T-helper 1 cell (primary cell): ENCODE data around the gene NKD1.

ENCODE experiments used
- DNase-seq, 5 donors: peaks; one replicate each; pipeline ENCODE4 v3.0.0-alpha.2; 2012 to 2020

The NKD1 gene

GRCh38 chr16:50652836-50653425 is 104.7 kb downstream of the NKD1 start:
- no peak for DNase-seq

GRCh38 chr16:50653633-50654519 is 105.7 kb downstream of the NKD1 start:
- no peak for DNase-seq

GRCh38 chr16:50655558-50656055 is 107.4 kb downstream of the NKD1 start:
- no peak for DNase-seq

GRCh38 chr16:50657241-50657640 is 109.0 kb downstream of the NKD1 start:
- DNase-seq, result no peak

GRCh38 chr16:50659806-50660205 is 111.6 kb downstream of the NKD1 start:
- DNase-seq, result no peak

- DNase-seq, result no peak
Observed at GRCh38 chr16:50662306-50662940, 114.2 kb downstream of the NKD1 start.

- no peak for DNase-seq
Observed at GRCh38 chr16:50664270-50664669, 116.1 kb downstream of the NKD1 start.

- DNase-seq, result peak; percentile 55 to 84 (median 66)
Observed at GRCh38 chr16:50665128-50665878, 117.1 kb downstream of the NKD1 start.

GRCh38 chr16:50666658-50667496 is 118.7 kb downstream of the NKD1 start:
- peak in 1 of 5 donors; percentile 71 for DNase-seq

GRCh38 chr16:50667497-50668367 is 119.5 kb downstream of the NKD1 start:
- DNase-seq, result peak in 1 of 5 donors; percentile 21

- no peak for DNase-seq
Observed at GRCh38 chr16:50668368-50669008, 120.3 kb downstream of the NKD1 start.

- DNase-seq, result no peak
Observed at GRCh38 chr16:50669741-50670140, 121.5 kb downstream of the NKD1 start.

- no peak for DNase-seq
Observed at GRCh38 chr16:50670476-50670875, 122.3 kb downstream of the NKD1 start.

GRCh38 chr16:50671644-50672260 is 123.6 kb downstream of the NKD1 start:
- DNase-seq, result peak in 3 of 5 donors; percentile 14 to 55 (median 46)

- DNase-seq, result no peak
Observed at GRCh38 chr16:50673496-50674275, 125.5 kb downstream of the NKD1 start.

GRCh38 chr16:50674831-50675230 is 126.6 kb downstream of the NKD1 start:
- DNase-seq, result no peak

- no peak for DNase-seq
Observed at GRCh38 chr16:50675686-50676610, 127.8 kb downstream of the NKD1 start.
